ENCODE results near the gene SLC22A14.
"Not testable (repeated sequence)": the region's sequence is repeated elsewhere in the genome, so short reads cannot be mapped to it uniquely, and the experiment has no call there.

Gene SLC22A14, protein sequence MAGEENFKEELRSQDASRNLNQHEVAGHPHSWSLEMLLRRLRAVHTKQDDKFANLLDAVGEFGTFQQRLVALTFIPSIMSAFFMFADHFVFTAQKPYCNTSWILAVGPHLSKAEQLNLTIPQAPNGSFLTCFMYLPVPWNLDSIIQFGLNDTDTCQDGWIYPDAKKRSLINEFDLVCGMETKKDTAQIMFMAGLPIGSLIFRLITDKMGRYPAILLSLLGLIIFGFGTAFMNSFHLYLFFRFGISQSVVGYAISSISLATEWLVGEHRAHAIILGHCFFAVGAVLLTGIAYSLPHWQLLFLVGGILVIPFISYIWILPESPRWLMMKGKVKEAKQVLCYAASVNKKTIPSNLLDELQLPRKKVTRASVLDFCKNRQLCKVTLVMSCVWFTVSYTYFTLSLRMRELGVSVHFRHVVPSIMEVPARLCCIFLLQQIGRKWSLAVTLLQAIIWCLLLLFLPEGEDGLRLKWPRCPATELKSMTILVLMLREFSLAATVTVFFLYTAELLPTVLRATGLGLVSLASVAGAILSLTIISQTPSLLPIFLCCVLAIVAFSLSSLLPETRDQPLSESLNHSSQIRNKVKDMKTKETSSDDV
- total RNA-seq = 0 to 1.2 (median 0.24) reads per million in 4 experiments

GRCh38 chr3:38281895-38282686 is at the start of gene SLC22A14:
Gene SLC22A14 (plus strand): TSS chr3:38282294. CDS start chr3:38306027, 23,733 bp downstream.
- no peak for DNase-seq

GRCh38 chr3:38232701-38233100 is 49.4 kb upstream of the SLC22A14 start:
- no peak for DNase-seq

DNA sequence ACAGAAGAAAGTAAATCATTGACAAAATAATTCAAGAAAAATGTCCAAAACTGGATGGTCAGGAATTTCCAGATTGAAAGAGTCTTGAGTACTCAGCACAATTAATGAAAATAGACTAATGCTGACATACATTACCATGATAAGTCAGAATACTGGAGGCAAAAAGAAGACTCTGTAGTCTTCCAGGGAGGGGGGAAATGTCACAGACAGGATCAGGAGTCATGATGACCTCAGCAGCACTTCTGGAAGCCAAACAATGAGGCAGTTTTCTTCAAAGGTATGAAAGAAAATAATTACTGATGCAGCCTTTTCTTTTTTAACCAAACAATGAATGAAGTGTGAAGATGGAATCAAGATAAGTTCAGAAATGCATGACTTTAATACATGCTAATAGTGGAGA is 46.6 kb upstream of the SLC22A14 start:
- no peak for DNase-seq

GRCh38 chr3:38238416-38239008 is 43.6 kb upstream of the SLC22A14 start:
- no peak for DNase-seq

GRCh38 chr3:38242812-38243211 is 39.3 kb upstream of the SLC22A14 start:
- DNase-seq = not testable (repeated sequence)

DNA sequence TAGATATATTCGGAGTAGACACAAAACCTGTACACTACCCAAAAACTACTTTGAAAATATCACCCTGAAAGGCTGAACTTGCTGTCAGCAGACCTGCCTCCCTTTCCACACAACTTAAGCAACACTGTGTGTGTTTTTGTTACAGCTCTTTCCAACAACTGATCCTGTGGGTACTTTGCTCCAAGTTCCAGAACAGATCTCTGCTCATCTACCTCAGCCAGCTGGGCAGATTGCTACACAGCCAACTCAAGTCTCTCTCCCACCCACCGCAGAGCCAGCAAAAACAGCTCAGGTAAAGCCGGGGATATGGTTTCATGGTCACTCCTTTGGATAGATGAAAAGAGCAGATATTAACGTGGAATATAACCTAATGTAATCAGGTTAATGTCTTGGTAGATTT is 36.2 kb upstream of the SLC22A14 start:
- DNase-seq = no peak

- no peak for DNase-seq
Observed at GRCh38 chr3:38247366-38248035, 34.6 kb upstream of the SLC22A14 start.

DNA sequence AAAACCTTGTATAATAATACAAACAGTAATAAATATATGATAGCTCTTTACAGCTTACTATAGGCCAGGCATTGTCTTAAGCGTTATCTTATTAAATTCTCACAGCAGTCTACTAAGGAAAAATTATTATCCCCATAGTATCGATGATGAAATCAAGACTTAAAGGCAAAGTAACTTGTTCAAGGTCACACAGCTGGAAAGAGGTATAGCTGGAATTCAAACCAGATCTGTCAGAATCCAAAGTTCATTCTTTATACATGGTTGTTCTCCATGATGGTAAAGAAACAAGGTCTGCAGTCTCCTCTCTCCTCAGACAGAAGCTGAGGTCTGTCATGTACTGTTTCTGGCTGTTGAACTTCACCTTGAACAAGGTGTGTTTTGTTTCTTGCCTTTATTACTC is 31.9 kb upstream of the SLC22A14 start:
- no peak for DNase-seq

DNA sequence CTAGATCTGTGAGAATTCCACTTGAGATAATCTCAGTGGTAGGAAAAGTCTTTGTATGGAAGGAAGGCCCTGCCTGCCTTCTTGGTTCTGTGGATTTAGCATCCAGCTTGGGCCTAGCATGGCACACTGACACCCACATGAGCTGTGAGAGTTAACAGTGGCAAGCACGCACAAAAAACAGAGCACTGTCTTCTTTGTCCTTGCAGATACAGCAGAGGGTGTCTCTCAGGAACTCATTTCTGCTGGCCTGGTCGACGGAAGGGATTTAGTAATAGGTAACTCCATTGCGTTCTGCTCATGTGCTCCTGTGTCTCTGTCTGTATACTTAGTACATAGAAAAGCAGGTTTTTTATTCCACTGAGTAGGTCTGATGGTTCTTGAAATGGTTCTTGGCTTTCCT is 30.9 kb upstream of the SLC22A14 start:
- DNase-seq = no peak

DNA sequence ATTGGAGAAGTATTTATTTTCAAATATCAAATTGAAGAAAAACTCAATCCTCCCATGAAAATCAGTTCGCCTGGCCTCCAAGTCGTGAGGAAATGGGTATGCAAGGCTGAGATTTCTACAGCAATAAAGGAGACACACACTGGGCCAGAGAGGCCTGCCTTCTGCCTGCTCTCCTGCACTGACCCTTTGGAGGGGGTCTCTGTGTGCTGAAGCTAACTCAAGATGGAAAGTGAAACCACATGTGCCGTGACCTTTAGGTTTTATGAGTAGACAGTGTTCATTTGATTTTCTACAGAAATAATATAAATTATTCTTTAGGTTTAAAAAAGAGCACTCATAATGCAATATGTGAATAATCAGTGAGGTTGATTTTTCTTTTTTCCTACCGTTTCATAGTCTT is 28.4 kb upstream of the SLC22A14 start:
- no peak for DNase-seq

- no peak for DNase-seq
Observed at GRCh38 chr3:38254872-38255271, 27.2 kb upstream of the SLC22A14 start.

DNA sequence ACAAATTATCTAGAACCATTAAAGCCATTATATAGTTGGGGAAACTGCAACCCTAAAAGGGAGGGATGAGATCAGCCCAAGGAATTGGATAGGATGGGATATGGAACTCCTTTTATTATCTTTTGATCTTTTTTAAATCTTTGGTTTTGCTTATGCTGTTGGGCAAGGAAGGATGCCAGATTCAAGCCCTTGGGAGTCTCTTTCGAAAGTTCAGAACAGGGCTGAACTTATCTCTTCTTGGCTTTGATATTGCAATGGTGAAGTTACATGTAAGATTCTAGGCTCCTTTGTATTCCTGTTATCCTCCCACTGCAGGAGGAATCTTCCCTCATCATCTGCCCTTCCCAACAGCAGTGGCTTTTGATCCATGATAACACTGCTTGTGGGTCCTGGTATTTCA is 26.5 kb upstream of the SLC22A14 start:
- no peak for DNase-seq

GRCh38 chr3:38257583-38257982 is 24.5 kb upstream of the SLC22A14 start:
- DNase-seq = no peak

- no peak for DNase-seq
Observed at GRCh38 chr3:38260474-38260873, 21.6 kb upstream of the SLC22A14 start.

- no peak for DNase-seq
Observed at GRCh38 chr3:38264353-38264771, 17.7 kb upstream of the SLC22A14 start.

- no peak for DNase-seq
Observed at GRCh38 chr3:38264779-38265178, 17.3 kb upstream of the SLC22A14 start.

DNA sequence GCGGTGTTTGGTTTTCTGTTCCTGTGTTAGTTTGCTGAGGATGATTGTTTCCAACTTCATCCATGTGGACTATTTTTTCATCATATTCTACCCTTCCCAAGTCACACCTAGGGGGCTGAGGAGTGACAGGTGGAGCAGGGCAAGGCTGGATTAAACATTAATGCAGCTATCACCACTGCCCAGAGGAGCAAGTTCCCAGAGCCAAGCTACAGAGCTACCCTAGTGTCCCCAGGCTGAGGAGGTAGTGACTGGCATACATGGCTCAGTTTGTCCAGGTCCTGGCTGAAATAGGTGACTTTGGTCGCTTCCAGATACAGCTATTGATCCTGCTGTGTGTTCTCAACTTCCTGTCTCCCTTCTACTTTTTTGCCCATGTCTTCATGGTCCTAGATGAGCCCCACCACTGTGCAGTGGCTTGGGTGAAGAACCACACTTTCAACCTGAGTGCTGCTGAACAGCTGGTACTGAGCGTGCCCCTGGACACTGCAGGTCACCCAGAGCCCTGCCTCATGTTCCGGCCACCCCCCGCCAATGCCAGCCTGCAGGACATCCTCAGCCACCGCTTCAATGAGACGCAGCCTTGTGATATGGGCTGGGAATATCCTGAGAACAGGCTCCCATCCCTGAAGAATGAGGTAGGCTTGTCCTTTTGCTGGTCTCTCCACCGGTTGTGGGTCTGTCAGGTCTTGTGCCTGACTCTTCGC is 16.3 kb upstream of the SLC22A14 start, which contains the start of gene SLC22A13:
Gene SLC22A13, plus strand, starts transcription at position 209 of the 704 bp plus-strand sequence. Its CDS starts 49 bp downstream, at position 258.
- DNase-seq = no peak

GRCh38 chr3:38266810-38267209 is 15.3 kb upstream of the SLC22A14 start:
- DNase-seq = no peak

- no peak for DNase-seq
Observed at GRCh38 chr3:38267662-38268061, 14.4 kb upstream of the SLC22A14 start.

DNA sequence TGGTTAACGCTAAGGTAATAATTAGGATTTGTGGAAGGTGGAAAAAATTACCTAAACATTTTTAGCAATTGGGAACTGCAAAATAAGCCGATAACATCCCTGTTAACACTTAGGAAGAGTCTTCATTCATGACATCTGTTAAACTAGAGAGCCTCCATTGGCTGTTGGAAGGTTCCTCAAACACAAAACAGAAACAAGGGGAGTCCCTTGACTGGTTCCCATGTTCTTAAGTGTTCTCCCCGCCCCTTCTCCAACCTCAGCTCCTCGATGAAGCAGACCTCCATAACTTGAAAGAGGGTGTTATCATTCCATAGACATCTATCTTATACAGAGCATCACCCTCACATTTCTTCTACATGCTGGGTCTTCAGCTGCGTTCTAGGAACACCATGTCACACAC is 14.0 kb upstream of the SLC22A14 start:
- no peak for DNase-seq

GRCh38 chr3:38268522-38268921 is 13.6 kb upstream of the SLC22A14 start:
- no peak for DNase-seq

- DNase-seq = no peak
Observed at GRCh38 chr3:38270606-38271005, 11.5 kb upstream of the SLC22A14 start.

Data from effector CD8-positive, alpha-beta T cell (primary cell).